GM19023 (cell line): ENCODE data around the gene ZC3HAV1.
"Not testable (repeated sequence)": the region's sequence is repeated elsewhere in the genome, so short reads cannot be mapped to it uniquely, and the experiment has no call there.

Experiments
- ATAC-seq: cut with Tn5 transposase; IDR thresholded peaks from one replicate; pipeline ENCODE4 v1.9.1; 2021; ENCODE audit warnings: mild to moderate bottlenecking, moderate library complexity; ENCODE audit not compliant: unreplicated experiment

Gene ZC3HAV1

DNA sequence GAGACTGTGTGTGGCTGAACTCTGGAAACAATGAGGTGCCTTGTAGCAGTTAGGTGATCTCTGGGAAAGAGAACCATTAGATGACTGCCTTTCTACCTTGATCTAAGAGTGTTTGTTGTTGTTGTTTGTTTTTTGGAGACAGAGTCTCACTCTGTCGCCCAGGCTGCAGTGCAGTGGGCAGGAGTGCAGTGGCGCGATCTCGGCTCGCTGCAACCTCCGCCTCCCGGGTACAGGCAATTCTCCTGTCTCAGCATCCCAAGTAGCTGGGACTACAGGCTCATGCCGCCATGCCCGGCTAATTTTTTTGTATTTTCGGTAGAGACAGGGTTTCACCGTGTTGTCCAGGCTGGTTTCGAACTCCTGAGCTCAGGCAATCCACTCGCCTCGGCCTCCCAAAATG, 54.9 kb downstream of the ZC3HAV1 start:
- not testable (repeated sequence) for ATAC-seq

GRCh38 chr7:139054101-139054500, 55.4 kb downstream of the ZC3HAV1 start:
- no peak for ATAC-seq

- ATAC-seq, result no peak
Observed at GRCh38 chr7:139051655-139052054, 57.9 kb downstream of the ZC3HAV1 start.

- no peak for ATAC-seq
Observed at GRCh38 chr7:139049936-139050335, 59.6 kb downstream of the ZC3HAV1 start.

DNA sequence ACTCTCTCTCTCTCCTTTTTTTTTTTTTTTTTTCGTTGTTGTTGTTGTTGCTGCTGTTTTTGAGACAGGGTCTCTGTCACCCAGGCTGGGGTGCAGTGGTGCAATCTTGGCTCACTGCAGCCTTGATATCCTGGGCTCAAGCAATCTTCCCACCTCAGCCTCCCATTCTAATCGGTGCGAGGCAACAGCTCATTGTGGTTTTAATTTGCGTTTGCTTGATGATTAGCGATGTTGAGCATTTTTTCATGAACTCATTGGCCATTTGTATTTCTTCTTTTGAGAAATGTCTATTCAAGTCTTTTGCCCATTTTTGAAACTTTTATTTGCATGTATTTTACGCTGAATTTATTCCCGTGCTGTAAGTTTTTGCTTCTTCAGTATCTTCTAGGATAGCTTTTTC, 60.4 kb downstream of the ZC3HAV1 start:
- no peak for ATAC-seq

DNA sequence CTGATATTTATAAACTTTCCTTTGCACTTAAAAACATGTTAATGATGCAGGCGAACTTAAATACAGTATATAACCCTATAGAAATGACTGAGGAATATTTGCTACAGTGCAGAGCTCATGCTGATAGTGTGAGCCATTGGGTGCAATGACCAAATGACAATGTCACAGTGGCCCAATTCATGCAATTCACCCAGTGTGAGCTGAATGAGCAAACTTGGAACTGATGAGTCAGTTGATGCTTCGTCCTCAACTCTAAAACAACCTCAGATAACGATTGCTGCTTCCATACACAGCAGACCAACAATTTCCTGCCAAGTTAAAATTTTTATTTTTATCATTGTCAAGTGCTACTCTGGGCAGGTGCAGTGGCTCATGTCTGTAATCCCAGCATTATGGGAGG, 61.5 kb downstream of the ZC3HAV1 start:
- no peak for ATAC-seq

DNA sequence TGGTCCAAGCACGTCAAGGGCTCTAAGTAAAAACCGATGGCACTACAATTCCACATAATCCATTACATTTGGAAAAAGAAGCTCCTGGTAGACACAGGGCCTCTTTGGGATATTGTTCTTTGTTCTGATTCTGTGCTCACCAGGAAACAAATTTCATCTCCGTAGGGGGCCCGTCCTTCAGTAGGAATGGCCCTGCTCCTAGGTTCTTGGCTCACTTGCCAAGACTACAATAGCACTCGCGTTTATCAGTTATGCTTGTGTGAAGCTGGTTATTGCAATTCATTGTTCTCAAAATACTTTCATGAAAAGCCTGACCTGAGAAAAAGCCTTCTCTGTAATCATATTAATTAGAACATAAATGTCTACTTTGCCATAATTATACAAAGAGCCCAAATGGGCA, 63.4 kb downstream of the ZC3HAV1 start:
- no peak for ATAC-seq

- ATAC-seq, result no peak
Observed at GRCh38 chr7:139044813-139045794, 64.4 kb downstream of the ZC3HAV1 start.

DNA sequence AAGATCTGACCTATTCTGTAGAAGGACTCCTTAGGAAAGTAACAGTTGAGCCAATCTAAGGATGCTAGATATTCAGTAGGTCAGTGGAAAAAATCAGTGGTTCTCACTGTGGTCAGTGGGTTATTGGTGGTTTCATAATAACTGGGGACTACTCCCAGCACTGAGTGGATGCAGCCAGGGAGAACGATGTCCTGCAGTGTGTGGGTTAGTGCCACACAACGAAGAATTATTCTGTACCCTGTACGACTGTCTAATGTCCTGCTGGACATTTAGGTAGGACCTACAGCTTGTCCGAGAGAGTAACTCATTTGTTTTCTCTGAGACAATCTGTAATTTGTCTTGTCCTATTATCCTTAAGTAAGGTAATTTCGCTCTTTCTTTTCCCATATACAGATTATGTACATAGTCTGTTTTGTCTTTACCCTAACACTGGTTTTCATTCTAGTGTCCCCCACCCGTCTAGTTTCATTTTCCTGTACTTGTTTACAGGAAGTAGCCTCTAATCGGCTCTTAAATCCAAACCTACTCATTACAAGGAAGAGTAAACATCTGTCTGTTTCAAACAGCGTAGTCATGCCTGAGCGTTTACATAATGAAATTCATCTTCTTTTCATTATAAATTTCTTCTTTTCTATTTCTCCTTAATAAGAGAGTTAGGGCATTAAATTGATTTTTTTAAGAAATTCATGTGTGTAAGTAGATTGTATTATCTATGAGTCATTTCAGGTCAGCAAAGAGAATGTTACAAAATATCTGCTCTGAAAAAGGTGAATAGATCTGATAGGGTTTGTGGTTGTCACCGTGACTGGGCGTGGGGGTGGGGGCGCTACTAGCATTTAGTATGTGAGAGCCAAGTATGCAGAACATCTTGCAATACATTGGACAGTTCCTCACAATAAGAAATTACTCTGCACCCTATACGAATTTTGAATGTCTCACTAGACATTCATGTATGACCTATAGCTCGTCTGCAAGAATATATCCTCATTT, 65.4 kb downstream of the ZC3HAV1 start:
- no peak for ATAC-seq

- no peak for ATAC-seq
Observed at GRCh38 chr7:139041378-139042085, 68.0 kb downstream of the ZC3HAV1 start.

DNA sequence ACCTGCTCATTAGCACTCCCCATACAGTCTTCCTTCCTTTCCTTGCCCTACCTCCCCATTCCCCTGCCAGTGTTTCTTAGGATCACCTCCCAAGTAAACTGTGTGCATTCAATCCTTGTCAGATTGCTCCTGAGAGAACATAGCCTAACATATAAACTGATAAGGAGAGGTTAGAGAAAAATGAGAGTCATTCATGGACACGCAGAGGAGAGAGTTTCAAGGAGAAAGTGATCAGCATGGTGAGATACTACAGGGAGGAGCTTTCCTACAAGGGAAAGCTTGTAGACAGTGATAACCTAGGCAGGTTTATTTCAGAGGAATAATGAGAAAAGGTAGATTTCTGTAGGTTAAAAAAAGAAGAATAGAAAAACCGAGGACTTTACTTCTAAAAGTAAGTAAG, 70.8 kb downstream of the ZC3HAV1 start:
- ATAC-seq, result no peak

DNA sequence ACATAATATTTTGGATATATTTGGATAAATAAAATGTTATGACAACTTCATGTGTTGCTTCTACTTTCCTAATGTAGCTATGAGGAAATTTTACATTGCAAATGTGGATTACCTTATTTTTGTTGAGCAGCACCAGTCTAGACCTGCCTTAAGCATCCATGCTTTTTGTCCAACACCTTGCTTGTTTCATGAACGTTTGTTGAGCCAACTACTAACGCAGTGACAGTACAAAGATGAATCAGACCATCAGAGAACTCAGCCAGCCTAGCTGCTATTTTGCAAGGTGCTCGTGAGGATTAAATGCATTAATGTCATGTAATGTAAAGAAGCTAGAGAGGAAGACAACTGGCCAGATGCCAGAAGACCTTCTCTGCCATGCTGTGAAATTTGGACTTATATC, 72.6 kb downstream of the ZC3HAV1 start:
- no peak for ATAC-seq

GRCh38 chr7:139035586-139036353, 73.8 kb downstream of the ZC3HAV1 start, which contains the start of gene ZC3HAV1L:
TSS of gene ZC3HAV1L (minus strand) at chr7:139036042. CDS start at chr7:139036017, 25 bp downstream.
- ATAC-seq, result peak; percentile 89

GRCh38 chr7:139034855-139035585, 74.5 kb downstream of the ZC3HAV1 start:
- ATAC-seq, result peak; percentile 31

DNA sequence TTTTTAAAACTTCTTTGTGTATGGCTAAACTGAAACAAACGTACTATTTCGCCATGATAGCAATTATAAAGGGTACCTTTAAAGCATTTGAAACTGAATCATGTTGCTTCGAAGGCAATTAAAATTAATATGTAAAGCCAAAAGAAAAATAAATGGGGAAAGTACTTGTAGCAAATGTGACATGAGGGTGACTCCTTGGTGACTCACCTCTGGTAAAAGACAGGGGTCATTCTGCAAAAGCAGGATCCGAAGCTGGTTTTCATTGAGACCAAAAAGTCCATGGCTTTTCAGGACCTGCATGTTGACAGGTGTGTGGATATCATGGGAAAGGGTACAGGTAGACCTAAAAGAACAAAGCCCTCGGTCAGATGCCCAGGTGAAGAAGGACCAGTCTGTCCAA, 75.2 kb downstream of the ZC3HAV1 start:
- no peak for ATAC-seq

DNA sequence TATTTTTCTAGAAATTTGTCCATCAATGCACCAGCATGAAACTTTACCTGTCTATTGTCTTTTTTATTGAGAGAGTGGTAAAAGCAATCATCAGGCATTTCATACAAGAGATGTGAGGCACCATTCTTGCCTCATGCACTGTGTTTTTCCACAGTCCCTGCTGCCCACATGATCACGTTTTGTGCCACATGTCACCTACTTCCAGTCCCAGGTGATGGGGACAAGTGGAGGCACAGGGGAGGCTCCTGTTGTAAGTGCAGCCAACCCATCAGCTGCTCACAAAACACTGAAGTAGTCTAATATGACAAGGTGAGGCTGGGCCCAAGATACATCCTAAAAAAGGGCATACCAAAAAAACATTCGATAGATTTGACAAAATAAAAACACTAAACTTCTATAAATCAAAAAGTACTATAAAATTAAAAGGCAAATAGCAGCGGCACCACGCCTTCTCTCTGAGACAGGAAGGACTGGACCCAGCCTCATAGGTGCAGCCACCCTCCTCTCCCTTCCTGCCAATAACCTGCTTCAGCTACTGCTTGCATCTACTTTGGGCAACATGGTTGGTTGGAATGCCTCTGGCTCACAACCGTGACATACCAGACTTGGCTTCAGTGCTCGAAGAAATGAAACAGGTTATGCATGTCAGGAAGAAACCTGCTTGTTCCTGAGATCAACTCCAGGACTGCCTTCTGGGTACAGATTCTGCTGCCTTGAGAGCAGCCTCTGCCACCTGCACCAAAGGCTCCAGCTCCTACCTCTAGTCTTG, 76.0 kb downstream of the ZC3HAV1 start:
- ATAC-seq, result no peak

DNA sequence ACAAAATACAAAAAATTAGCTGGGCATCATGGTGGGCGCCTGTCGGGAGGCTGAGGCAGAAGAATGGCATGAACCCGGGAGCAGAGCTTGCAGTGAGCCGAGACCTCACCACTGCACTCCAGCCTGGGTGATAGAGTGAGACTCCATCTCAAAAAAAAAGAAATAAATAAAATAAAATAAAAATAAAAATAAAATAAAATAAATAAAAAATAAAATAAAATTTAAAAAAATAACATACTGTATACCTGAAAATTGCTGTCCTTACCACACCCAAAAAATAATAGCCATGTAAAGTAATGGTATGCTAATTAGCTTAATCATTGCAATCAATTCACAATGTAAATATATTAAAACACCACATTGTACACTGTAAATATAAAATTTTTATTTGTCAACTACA, 77.0 kb downstream of the ZC3HAV1 start:
- ATAC-seq, result no peak

GRCh38 chr7:139029353-139029752, 80.2 kb downstream of the ZC3HAV1 start:
- ATAC-seq, result no peak

GRCh38 chr7:139026551-139026950, 83.0 kb downstream of the ZC3HAV1 start:
- no peak for ATAC-seq
